Uterus (tissue), 2 donors: ENCODE results near the gene GRAPL.
"Not testable (repeated sequence)": the region's sequence is repeated elsewhere in the genome, so short reads cannot be mapped to it uniquely, and the experiment has no call there.

Source experiments
- POLR2A ChIP-seq, 2 donors: fragments of 450-650 bp; IDR thresholded peaks; one replicate each; pipeline ENCODE4 v1.6.1; 2016; ENCODE audit warnings: antibody characterized with exemption in 2 of 2, mild to moderate bottlenecking in 1 of 2, moderate library complexity in 1 of 2
- TF ChIP-seq, protein P1 (sequence below), 4 experiments: fragments of 200-600 bp in 2 of 4; fragments of 450-650 bp in 2 of 4; sonication (generic) in 2 of 4; IDR thresholded peaks; one replicate each; pipeline ENCODE4 v1.5.1; 2016 to 2019; ENCODE audit warnings: antibody characterized with exemption in 4 of 4, mild to moderate bottlenecking in 2 of 4, moderate library complexity in 1 of 4

DNA sequence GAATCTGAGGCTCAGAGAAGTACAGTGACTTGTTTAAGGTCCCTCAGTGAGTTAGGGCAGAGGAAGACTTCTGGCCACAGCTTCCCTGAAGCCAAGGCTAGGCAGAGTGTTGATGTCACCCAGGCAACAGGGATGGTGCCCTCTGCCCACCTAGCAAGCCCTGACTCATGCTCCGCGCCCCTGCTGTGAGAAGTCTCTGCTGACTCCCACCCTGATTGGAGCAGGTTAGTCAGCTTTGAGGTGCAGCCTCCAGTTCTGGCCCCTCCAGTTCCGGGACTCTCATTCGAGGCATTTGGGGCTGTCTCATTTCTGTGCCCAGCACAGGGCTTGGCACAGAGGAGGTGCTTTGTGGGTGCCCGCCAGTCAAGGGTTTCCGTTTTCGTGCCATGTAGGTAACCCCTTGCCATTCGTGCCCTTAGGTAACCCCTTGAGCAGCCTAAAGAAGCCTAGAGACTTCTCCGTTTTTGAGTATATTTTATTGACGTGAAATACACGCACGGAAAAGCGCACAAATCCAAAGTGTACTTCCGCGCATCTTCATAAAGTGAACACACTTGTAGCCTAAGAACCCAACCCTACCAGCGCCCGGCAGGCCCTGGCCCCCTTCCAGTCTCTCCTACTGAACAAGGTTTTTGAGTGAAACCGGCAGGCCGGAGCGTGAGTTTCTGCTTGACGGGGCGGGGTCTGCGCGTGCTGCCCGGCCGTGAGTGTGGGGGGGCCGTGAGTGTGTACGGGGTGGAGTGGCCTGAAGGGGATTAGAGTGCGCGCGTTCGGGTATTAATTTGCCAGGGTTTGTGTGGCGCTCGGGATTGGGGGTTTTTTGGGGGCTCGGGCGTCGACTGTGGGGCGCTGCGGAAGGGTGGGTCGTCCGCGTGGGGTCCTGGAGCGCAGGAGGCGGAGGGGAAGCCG, 16.9 kb upstream of the GRAPL start:
- TF ChIP-seq, protein P1, sequence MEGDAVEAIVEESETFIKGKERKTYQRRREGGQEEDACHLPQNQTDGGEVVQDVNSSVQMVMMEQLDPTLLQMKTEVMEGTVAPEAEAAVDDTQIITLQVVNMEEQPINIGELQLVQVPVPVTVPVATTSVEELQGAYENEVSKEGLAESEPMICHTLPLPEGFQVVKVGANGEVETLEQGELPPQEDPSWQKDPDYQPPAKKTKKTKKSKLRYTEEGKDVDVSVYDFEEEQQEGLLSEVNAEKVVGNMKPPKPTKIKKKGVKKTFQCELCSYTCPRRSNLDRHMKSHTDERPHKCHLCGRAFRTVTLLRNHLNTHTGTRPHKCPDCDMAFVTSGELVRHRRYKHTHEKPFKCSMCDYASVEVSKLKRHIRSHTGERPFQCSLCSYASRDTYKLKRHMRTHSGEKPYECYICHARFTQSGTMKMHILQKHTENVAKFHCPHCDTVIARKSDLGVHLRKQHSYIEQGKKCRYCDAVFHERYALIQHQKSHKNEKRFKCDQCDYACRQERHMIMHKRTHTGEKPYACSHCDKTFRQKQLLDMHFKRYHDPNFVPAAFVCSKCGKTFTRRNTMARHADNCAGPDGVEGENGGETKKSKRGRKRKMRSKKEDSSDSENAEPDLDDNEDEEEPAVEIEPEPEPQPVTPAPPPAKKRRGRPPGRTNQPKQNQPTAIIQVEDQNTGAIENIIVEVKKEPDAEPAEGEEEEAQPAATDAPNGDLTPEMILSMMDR (IDR thresholded peaks at IDR 0.05) = not testable (repeated sequence)
- TF ChIP-seq POLR2A (IDR thresholded peaks at IDR 0.05) = not testable (repeated sequence)
